Heart right ventricle (tissue), 16 donors: ENCODE data around the gene ANKRD10. TPM values are rescaled to one million over a fixed set of nuclear protein-coding genes. Genes with fewer than 3 reads are reported as not detected.

Experiments
- ATAC-seq, 8 donors: fragments of 200-7000 bp; cut with Tn5 transposase; one replicate each; pipeline ENCODE4 v1.9.1; 2020; ENCODE audit warnings: mild to moderate bottlenecking in 8 of 8, moderate library complexity in 8 of 8, moderate number of reproducible peaks in 1 of 8
- DNase-seq, 2 donors: peaks; one replicate each; pipeline ENCODE4 v3.0.0-alpha.2; 2020
- H3K27ac ChIP-seq, 10 donors: fragments of 200-600 bp; sonication (generic) in 2 of 10; one replicate each; pipeline versions ENCODE4 v1.5.0 to v1.8.0; 2020 to 2022; ENCODE audit warnings: mild to moderate bottlenecking in 3 of 10
- H3K27me3 ChIP-seq, 7 donors: fragments of 200-600 bp; one replicate each; pipeline ENCODE4 v1.8.0; 2021 to 2022; ENCODE audit warnings: mild to moderate bottlenecking in 2 of 7
- H3K36me3 ChIP-seq, 9 donors: fragments of 200-600 bp; sonication (generic) in 1 of 9; one replicate each; pipeline versions ENCODE4 v1.5.0 to v1.8.0; 2020 to 2022; ENCODE audit warnings: mild to moderate bottlenecking in 2 of 9
- H3K4me1 ChIP-seq, 9 donors: fragments of 200-600 bp; sonication (generic) in 1 of 9; one replicate each; pipeline versions ENCODE4 v1.5.0 to v1.8.0; 2020 to 2022; ENCODE audit warnings: mild to moderate bottlenecking in 4 of 9
- H3K4me3 ChIP-seq, 10 donors: fragments of 200-600 bp; sonication (generic) in 2 of 10; one replicate each; pipeline versions ENCODE4 v1.5.0 to v1.8.0; 2020 to 2022; ENCODE audit warnings: mild to moderate bottlenecking in 7 of 10, moderate library complexity in 2 of 10
- H3K9me3 ChIP-seq, 11 donors: fragments of 200-600 bp in 10 of 11; sonication (generic) in 2 of 11; one replicate each; pipeline versions ENCODE4 v1.5.0 to v1.8.0; 2013 to 2022; ENCODE audit warnings: mild to moderate bottlenecking in 2 of 11, control low read depth in 1 of 11, moderate library complexity in 1 of 11
- CTCF ChIP-seq, 9 donors: fragments of 200-600 bp; sonication (generic) in 2 of 9; IDR thresholded peaks; one replicate each; pipeline versions ENCODE4 v1.5.0 to v1.8.0; 2021 to 2022; ENCODE audit warnings: antibody characterized with exemption in 9 of 9, mild to moderate bottlenecking in 5 of 9, moderate library complexity in 1 of 9
- WGBS, 2 donors: extraction: QIAGEN DNeasy Blood & Tissue Kit; methylation state at CpG; one replicate each; pipeline ENCODE4 v1.1.7; 2013; ENCODE audit warnings: inconsistent platforms in 1 of 2; 5-methylcytosine and 5-hydroxymethylcytosine counted together
- intact Hi-C, 10 donors: fragments of 100-400 bp; cut with DNase I; formaldehyde crosslinking; loops; one replicate each; pipeline versions ENCODE4 v1.11.1 to v1.14.2; 2022
- polyA plus RNA-seq, 2 donors: library from polyadenylated mRNA; stranded (reverse); fragments of 200-250 nt; gene quantifications; one replicate each; pipeline ENCODE4 v1.2.3, GENCODE V29; 2013
- total RNA-seq, 10 donors: library from RNA; stranded (reverse); fragmentation: NEBNext Ultra II Directional in 3 of 10; extraction: Animal tissue kit (Norgen Biotek cat#: 25700) in 3 of 10; gene quantifications; one replicate each; pipeline versions ENCODE4 v1.2.1 to v1.2.4, GENCODE V29; 2021 to 2023
- donor health status: Arrhythmogenic right ventricular cardiomyopathy.
- donor health status: ischemic (EF 13 %, LVEDD 7.1; RV severe dilation, severe dysfunction).
- donor health status: healthy with polysubstance abuse.
- donor health status: DM: no; HTN: yes; CAD: no.
- donor health status: DM: no; HTN: no; CAD: no.
- donor health status: ischemic (EF 25% LVEDD 6.9; RV normal size, moderate dysfunction).
- donor health status: ischemic (EF 25% LVEDD 5.7; RV mildly dilated, moderate dysfunction).
- donor health status: healthy.
- donor health status: DM: yes; HTN: yes; CAD: no.
- donor health status: Ischemic cardiomyopathy.
- donor health status: ischemic (EF 35%, LVEDD 5.7; RV mildly dilated, moderate dysfunction).
- donor health status: nonischemic (EF 11% LVEDD 7.7; RV severe dilation, severe dysfunction).
- donor health status: DM: yes; HTN: yes; CAD: no.
- donor health status: PGD.
- donor health status: ischemic (EF 29% LVEDD 5.4; RV normal size, mild dysfunction).
- donor health status: nonischemic (EF 23%, LVEDD 6.1; RV moderate dilation, normal function).

Gene ANKRD10
- total and polyA plus RNA-seq, 12 donors, result 32.4 to 127 (median 49.0) TPM

GRCh38 chr13:110883542-110883941 is 31.3 kb downstream of the ANKRD10 start:
- no peak overlapping the region for H3K4me3 ChIP-seq
- 77% methylated on average over 7 of the region's 7 CpGs for WGBS, 2 donors
- intact Hi-C loops, result no loop called here
- H3K27ac ChIP-seq, result no peak overlapping the region
- DNase-seq, result no peak
- peaks cover 0 to 24% (median 11%) of the 10 kb centered on the region in 9 donors for H3K4me1 ChIP-seq
- H3K27me3 ChIP-seq, result no peaks in the 10 kb centered on the region
- no peaks in the 10 kb centered on the region for H3K9me3 ChIP-seq
- no peak for TF ChIP-seq CTCF (IDR thresholded peaks at IDR 0.05)
- ATAC-seq, result no peak
- peaks cover 0 to 48% (median 0%) of the 10 kb centered on the region in 9 donors for H3K36me3 ChIP-seq

GRCh38 chr13:110882972-110883371 is 31.9 kb downstream of the ANKRD10 start:
- no peak for DNase-seq
- Histone ChIP-seq H3K27ac (no peak overlapping the region), H3K9me3 (no peaks in the 10 kb centered on the region), H3K4me1 (peaks cover 0 to 18% (median 7%) of the 10 kb centered on the region in 9 donors), H3K27me3 (no peaks in the 10 kb centered on the region), H3K36me3 (peaks cover 0 to 48% (median 0%) of the 10 kb centered on the region in 9 donors), H3K4me3 (no peak overlapping the region)
- ATAC-seq, result no peak
- intact Hi-C loops, result no loop called here
- WGBS, 2 donors, result 87 to 92% methylated on average over 2 of the region's 2 CpGs
- TF ChIP-seq CTCF (IDR thresholded peaks at IDR 0.05), result no peak

- no peak for DNase-seq
- no peak overlapping the region for H3K27ac ChIP-seq
- no peaks in the 10 kb centered on the region for H3K27me3 ChIP-seq
- H3K9me3 ChIP-seq, result no peaks in the 10 kb centered on the region
- no peak overlapping the region for H3K4me3 ChIP-seq
- no peak for TF ChIP-seq CTCF (IDR thresholded peaks at IDR 0.05)
- H3K4me1 ChIP-seq, result peaks cover 0 to 9% (median 0%) of the 10 kb centered on the region in 9 donors
- no peak for ATAC-seq
- intact Hi-C loops, result no loop called here
- WGBS, 2 donors, result 88 to 89% methylated on average over 13 of the region's 13 CpGs
- H3K36me3 ChIP-seq, result peaks cover 0 to 48% (median 0%) of the 10 kb centered on the region in 9 donors
These were observed 32.8 kb downstream of the ANKRD10 start for GRCh38 chr13:110881839-110882627.

GRCh38 chr13:110880627-110881026 is 34.2 kb downstream of the ANKRD10 start:
- intact Hi-C loops, result no loop called here
- Histone ChIP-seq H3K27me3 (no peaks in the 10 kb centered on the region), H3K27ac (no peak overlapping the region), H3K4me3 (no peak overlapping the region), H3K36me3 (peaks cover 0 to 48% (median 0%) of the 10 kb centered on the region in 9 donors), H3K4me1 (peaks cover 0 to 7% (median 0%) of the 10 kb centered on the region in 9 donors), H3K9me3 (no peaks in the 10 kb centered on the region)
- 65 to 74% methylated on average over 7 of the region's 7 CpGs for WGBS, 2 donors
- no peak for DNase-seq
- peak in 6 of 8 donors; percentile 53 to 77 (median 68) for ATAC-seq
- TF ChIP-seq CTCF (IDR thresholded peaks at IDR 0.05), result peak in 2 of 9 donors; percentile 11 to 12
